A549 (cell line): ENCODE results near the gene DLG4.

Experiments used
- BHLHE40 ChIP-seq: IDR thresholded peaks from 2 replicates; pipeline ENCODE4 v1.6.1; 2012; ENCODE audit warnings: low read depth, low read length, inconsistent platforms
- HDAC2 ChIP-seq: fragments of 200-600 bp; sonication (generic); IDR thresholded peaks from 2 replicates; pipeline ENCODE4 v1.6.1; 2016
- PHF8 ChIP-seq: fragments of 200-600 bp; sonication (generic); IDR thresholded peaks from 2 replicates; pipeline ENCODE4 v1.6.1; 2016; ENCODE audit warnings: low read depth, mild to moderate bottlenecking, antibody characterized with exemption, moderate library complexity, borderline replicate concordance
- POLR2A ChIP-seq: IDR thresholded peaks from 2 replicates; pipeline ENCODE4 v1.6.1; 2012; ENCODE audit warnings: mild to moderate bottlenecking, low read length
- TFCP2L1 ChIP-seq: fragments of 250-450 bp; sonication (Bioruptor Pico); IDR thresholded peaks from 2 replicates; pipeline ENCODE4 v1.5.0; 2021; ENCODE audit warnings: mild to moderate bottlenecking
- TF ChIP-seq, protein P1 (sequence below): fragments of >200 bp; sonication (Bioruptor Twin); formaldehyde crosslinking; IDR thresholded peaks from 3 replicates; pipeline ENCODE4 v1.5.1; 2016

DNA sequence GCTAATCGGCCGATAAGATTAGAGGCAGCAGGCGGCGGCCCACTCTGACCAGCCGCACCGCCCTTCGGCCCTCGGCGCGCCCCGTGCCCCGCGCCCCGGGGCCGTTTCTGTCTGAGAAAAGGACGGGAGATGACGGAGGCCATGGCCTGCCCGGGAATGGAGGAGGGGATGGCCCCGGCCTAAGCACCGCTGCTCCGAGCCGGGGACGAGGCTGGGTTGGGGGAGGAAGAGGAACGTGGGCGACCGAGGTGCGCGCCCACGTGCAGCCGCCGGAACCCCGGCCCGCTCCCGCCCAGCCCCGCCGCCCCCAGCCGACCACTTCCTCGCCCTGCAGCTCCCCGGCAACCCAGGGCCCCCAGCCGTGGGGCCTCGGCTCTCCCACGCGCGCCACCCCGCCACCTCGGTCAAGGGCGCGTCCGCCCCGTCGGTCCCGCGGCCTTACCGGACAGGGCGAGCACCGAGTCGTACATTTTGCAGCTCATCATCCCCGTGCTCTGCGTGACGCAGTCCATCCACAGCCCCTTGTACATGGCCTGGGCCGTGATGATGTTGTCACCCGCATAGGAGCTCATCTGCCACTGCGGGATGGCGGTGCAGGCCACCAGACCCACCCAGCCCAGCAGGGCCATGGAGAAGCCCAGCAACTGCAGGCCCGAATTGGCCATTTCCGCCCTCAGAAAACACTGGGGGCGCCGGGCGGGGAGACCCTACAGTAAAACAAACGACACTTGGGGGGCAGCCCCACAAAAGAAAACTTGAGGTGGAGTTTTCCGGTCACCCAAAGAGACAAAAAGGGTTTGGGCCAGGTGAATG, 41.9 kb upstream of the DLG4 start:
- TF ChIP-seq, protein P1, sequence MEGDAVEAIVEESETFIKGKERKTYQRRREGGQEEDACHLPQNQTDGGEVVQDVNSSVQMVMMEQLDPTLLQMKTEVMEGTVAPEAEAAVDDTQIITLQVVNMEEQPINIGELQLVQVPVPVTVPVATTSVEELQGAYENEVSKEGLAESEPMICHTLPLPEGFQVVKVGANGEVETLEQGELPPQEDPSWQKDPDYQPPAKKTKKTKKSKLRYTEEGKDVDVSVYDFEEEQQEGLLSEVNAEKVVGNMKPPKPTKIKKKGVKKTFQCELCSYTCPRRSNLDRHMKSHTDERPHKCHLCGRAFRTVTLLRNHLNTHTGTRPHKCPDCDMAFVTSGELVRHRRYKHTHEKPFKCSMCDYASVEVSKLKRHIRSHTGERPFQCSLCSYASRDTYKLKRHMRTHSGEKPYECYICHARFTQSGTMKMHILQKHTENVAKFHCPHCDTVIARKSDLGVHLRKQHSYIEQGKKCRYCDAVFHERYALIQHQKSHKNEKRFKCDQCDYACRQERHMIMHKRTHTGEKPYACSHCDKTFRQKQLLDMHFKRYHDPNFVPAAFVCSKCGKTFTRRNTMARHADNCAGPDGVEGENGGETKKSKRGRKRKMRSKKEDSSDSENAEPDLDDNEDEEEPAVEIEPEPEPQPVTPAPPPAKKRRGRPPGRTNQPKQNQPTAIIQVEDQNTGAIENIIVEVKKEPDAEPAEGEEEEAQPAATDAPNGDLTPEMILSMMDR = no peak
- TF ChIP-seq POLR2A (no peak), PHF8 (no peak), BHLHE40 (no peak), HDAC2 (no peak), TFCP2L1 (CRISPR knock-in tag) (no peak)
